GM21447 (cell line): Measurements from ENCODE around the gene RNF126.
"Not testable (repeated sequence)": the region's sequence is repeated elsewhere in the genome, so short reads cannot be mapped to it uniquely, and the experiment has no call there.

Experiments
- ATAC-seq: cut with Tn5 transposase; IDR thresholded peaks from one replicate; pipeline ENCODE4 v1.9.1; 2021; ENCODE audit not compliant: unreplicated experiment

RNF126 gene

DNA sequence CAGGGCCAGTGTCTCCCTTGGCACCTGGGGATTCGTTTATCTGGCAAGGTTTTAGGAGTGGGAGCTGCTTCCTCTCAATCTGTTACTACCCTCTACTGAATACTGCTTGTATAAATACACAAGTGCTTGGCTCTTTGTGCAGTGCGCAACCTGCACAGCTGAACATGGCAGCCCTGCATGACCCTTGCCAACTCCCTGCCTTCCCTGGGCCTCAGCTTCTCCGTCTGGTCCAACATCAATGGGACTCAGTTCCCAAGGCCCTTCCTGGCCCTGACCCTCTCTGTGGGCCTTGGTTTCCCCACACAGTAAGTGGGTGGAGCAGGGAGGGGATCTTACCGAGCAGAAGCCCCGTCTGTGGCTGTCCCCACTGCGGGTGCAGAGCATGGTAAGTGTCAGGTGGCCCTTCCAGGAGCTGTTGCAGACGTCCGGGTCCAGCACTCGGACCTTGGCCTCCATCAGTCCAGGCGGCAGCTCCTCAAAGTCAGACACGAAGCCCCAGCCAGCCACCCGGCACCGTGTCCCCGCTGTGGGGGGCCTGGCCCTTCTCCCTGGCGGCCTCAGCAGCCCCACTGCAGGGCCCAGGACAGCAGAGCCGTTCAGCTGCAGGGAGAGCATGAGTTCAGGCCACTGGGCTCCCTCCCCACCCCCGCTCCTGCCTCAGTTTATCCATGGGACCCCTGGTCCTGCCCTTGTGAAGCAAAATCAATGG is 23.7 kb upstream of the RNF126 start:
- ATAC-seq, result no peak

DNA sequence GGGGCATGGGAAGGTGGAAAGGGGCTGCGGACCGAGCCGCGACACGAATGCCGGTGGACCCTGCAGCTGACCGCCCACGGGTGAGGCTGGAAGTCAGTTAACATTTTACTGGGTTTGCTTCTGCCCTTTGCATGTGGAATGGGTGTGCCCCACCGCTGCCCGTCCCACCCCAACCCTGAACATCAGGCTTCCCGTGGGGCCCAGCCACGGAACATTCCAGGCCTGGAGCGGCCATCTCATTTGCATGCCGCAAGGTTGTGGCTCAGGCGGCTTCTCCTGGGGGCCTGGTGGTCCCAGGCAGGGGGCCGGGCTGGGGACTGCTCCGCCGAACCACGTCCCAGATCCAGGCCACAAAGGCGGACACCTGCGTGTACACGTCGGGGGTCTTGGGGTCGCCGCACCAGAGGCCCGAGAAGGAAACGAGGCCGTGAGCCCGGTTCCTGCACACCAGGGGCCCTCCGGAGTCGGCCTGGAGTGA is 22.5 kb upstream of the RNF126 start:
- ATAC-seq, result no peak

DNA sequence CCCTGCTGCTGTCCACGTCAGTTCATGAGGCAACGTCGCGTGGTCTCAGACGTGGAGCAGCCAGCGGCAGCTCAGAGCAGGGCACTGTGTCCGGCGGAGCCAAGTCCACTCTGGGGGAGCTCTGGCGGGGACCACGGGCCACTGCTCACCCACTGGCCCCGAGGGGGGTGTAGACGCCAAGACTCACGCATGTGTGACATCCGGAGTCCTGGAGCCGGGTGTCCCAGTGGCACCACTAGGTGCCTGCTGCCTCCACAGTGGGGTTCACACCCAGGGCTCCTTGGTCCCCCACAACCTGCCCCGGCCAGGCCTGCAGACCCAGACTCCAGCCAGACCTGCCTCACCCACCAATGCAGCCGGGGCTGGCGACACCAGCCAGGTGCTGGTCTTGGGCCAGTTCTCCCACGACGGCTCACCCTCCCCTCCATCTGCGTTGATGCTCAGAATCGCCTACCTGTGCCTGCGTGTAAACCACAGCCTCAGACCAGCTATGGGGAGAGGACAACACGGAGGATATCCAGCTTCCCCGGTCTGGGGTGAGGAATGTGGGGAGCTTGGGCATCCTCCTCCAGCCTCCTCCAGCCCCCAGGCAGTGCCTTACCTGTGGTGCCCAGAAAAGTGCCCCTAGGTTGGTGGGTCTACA is 19.8 kb upstream of the RNF126 start:
- ATAC-seq, result no peak

DNA sequence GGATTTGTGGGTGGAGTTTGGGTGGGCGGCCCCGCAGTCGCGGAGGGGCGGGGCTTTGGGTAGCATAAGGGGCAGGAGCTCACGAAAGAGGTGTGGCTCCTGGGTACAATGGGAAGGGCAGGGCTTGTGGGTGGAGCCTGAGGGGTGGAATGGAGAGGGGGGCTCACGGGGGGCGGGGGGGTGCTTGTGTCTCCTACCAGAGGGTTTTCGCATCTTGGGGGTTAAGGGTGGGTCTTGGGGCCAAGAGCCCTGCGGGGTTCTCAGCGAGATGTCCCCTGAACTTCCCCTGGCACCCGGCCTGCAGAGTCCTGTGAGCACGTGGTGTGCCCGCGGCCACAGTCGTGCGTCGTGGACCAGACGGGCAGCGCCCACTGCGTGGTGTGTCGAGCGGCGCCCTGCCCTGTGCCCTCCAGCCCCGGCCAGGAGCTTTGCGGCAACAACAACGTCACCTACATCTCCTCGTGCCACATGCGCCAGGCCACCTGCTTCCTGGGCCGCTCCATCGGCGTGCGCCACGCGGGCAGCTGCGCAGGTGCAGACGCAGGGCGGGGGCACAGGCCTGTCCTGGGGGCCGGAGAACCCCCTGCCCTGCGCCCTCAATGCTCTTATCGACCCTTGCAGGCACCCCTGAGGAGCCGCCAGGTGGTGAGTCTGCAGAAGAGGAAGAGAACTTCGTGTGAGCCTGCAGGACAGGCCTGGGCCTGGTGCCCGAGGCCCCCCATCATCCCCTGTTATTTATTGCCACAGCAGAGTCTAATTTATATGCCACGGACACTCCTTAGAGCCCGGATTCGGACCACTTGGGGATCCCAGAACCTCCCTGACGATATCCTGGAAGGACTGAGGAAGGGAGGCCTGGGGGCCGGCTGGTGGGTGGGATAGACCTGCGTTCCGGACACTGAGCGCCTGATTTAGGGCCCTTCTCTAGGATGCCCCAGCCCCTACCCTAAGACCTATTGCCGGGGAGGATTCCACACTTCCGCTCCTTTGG is 18.3 kb upstream of the RNF126 start:
- ATAC-seq, result no peak

DNA sequence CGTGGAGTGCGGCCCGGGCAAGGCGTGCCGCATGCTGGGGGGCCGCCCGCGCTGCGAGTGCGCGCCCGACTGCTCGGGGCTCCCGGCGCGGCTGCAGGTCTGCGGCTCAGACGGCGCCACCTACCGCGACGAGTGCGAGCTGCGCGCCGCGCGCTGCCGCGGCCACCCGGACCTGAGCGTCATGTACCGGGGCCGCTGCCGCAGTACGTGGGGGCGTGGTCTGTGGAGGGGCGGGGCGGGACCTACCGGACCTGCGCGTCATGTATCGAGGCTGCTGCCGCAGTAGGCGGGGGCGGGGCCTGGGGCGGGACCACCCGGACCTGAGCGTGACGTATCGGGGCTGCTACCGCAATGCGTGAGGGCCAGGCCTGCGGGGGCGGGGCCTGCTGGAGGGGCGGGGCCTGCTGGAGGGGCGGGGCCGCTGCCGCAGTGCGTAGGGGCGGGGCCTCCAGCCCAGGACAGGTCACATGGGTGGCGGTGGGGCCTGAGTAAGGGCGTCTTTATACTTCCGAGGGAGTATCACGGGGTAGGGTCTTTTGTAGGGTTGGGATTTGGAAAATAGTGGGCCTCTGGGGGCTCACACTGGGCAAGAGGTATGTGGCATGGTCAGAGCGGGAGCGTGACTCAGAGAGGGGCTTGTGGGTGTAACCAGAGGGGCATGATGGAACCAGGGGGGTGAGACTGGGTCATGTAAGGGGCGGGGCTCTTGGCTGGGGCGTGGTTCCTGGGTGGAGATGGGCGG is 17.4 kb upstream of the RNF126 start:
- peak; percentile 56 for ATAC-seq

DNA sequence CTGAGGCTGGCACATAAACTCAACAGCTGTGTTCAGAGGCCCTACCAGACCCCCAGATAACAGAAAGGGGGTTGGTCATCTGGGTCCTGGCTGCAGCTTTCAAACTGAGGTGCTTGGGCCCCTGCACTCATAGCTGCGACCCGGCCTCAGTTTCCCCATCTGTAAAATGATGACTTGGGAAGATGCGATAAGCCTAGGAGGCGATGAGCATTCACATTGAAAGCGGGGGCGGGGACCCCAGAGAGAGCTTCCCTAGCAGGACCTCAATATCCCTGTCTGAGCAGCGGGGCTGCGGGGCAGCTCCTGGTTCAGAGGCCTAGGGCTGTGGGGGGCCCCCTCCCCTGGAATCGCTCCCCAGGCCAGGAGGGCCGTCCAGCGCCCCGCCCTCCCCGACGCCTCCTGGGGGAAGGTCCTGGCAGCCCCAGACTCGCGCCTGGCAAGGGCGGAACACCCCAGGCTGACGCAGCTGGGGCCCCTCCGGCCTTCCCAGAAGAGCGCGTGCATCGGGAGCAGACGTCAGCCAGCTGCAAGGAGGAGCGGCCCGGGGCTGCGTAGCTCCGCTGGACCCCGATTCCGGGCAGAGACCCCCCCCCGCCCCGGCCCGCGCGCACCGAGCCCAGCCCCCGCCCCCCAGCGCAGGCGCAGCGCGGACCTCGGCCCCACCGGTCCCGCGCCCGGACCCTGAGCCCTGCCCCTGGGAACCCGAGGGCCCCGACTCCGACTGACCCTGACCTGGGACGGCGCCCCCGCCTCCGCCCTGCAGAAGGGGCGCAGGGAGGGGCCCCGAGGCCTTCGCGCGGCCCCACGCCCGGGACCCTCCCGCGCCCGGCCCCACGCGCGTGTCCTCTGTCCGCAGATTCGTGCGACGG is 16.6 kb upstream of the RNF126 start:
- no peak for ATAC-seq

DNA sequence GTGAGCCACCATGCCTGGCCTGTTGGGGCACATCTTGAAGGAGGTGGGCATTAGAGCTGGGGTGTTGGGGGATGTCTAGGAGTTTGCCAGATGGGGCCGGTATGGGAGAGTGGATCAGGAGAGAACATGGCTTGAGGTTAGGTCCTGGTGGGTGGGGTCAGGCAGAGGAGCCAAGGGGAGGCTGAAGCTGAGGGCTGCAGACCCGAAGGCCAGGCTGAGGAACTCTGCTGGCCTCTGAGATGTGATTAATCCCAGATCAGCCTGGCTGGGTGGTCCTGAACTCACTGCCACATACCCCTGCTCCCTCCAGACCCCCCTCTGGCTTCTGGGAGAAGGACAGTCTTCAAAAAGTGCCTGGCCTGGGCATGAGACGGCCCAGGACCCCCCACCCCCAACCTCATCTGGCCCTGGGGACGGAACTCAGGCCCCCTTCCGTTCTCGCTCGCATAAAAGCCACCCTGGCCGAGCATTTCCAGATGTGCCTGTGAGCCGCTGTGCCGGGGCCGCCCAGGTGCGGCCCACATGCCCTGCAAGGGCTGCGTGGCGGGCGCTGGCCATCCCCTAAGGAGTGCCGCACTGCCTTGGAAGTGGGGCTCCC is 15.9 kb upstream of the RNF126 start:
- ATAC-seq, result no peak

DNA sequence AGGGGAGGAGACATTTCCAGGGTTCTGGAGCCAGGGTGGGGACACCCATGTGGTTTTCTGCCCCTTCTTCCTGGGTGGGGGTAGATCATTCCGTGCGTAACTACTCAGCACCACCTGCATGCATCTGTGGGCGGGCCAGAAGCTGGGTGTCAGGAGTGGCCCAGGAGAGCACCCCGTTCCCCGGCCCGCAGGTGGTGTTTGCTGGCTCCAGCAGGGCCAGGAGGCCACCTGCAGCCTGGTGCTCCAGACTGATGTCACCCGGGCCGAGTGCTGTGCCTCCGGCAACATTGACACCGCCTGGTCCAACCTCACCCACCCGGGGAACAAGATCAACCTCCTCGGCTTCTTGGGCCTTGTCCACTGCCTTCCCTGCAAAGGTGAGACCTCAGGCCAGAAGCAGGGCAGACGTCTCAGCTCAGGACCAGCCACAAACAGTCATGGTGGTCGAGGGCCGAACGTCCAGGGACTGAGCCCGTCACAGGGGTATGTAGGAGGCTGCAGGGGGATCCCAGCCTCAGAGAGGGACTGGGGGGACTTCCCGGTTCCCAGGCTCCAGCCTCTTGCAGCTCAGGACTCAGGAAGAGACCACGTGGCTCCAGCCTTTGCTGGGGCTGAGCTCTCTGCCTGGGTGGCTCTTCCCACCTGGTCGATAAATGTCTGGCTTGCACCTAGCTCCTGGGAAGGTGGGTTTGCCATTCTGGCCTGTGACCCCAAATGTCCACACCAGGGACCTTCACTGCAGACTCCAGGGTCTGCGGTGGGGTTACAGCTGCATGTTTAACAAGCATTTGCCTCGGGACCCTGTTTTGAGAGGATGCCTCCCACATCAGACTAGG is 14.8 kb upstream of the RNF126 start:
- no peak for ATAC-seq

DNA sequence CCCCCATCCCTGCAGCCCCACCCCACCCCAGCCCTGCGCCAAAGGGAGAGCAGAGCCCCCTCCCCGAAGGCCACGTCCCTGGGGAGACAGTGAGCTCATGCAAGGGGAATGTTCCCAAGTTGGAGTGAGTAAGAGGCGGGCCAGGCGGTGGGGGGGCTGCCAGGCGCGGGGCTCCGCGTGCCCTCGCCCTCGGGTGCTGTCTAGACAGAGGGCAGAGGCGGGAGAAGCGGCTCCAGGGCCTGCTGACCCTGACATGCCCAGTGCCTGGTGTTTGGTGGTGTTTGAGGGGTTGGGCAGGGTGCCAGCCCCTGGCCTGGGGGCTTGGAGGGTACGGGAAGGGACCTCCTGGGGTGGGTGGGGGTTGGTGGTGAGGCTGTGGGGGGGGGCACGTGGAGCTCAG is 14.2 kb upstream of the RNF126 start:
- ATAC-seq, result no peak

DNA sequence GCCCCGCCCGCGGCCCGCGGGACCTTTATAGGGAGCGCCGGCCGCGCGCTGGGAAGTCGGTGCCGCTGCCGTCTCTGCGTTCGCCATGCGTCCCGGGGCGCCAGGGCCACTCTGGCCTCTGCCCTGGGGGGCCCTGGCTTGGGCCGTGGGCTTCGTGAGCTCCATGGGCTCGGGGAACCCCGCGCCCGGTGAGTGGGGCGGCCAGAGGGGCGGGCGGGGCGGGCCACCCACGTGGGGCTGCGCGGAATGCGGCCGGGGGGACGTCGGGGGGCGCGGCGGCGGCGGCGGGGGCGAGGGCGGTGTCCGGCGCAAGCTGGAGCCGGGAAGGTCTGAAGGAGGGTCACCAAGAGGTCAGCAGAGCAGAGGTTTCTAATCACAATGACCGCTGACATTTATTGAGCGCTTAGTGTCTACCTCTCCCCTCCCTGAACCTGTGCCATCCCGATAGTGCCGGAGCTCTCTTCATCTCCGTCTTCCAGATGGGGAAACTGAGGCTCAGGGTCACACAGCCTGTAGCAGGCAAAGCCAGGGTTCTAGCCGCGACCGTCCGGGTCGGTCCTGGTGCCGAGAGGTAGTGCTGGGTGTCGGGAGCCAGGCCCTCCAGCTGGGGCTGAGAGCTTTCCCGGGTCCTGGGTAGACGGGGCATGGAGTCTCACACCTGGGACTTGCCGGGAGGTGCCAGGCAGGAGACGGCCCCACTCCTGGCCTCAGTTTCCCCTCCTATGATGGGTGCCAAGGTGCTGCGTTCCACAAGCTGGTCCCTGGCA is 13.5 kb upstream of the RNF126 start, which contains the start of gene FSTL3:
Gene FSTL3 (plus strand): TSS at position 54 of the 767 bp plus-strand sequence. CDS start 32 bp downstream, at position 86.
- ATAC-seq, result no peak

DNA sequence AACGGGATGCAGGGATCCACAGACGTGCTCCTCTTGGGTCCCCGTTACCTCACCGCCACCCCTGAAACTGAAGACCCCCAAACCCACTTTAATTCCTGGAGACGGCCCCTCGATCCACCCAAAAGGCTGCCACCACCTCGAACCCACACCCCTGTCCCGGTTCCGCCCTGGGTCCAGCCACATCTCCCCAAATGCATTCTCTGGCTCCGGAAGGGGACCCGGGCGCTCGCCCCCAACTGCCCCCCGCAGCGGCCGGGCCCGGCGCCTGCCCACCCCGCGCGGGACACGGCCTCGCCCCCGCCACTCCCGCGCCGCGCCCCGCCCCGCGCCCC is 13.0 kb upstream of the RNF126 start:
- ATAC-seq, result no peak

DNA sequence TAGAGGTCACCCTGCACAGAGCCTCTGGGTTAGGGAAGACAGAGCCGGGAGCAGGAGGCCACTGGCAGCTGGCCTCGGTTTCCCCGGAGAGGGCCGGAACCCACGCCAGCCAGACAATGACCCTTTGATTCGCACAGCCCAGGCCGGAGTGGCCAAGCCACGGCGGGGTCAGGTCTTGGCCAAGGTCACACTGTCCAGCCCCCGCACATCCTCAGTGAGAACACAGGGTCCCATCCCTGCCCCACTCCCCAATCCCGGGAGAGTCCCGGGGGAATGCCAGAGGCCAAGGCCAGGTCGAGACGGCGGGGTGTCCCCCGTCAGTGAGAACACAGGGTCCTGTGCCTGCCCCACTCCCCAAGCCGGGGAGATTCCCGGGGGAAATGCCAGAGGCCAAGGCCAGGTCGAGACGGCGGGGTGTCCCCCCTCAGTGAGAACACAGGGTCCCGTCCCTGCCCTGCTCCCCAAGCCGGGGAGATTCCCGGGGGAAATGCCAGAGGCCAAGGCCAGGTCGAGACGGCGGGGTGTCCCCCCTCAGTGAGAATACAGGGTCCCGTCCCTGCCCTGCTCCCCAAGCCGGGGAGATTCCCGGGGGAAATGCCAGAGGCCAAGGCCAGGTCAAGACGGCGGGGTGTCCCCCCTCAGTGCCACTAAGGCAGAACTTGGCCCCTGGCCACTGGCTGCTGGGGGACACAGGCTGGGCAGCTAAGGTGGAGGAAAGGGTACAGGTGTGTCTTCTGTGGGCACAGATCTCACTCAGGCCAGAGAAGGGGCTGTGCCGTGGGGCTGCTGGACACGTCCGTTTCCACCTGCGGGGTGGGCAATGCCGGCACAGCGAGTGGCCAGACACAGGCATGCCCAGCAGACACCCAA is 11.5 kb upstream of the RNF126 start:
- ATAC-seq, result no peak

DNA sequence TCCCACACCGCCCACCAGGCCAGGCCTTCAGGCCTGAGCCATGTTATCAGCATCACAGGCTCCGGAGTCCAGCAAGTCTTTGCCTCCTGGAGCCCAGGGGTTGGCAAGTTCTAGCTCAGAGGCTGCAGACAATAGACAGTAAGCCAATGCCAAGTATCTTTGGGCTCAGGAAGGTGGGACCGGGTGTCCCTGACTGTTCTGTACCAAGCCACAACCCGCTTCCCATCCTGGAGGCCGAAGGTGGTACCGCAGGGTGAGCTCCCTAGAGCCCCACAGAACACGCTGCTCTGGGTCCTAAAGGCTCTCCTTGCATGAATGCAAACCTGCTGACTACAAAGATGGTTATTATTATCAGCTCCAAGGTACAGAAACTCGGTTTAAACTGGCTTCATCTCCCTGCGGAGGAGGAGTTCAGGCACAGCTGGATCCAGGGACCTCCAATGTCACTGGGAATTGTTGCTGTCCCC is 7.6 kb upstream of the RNF126 start:
- ATAC-seq, result no peak

DNA sequence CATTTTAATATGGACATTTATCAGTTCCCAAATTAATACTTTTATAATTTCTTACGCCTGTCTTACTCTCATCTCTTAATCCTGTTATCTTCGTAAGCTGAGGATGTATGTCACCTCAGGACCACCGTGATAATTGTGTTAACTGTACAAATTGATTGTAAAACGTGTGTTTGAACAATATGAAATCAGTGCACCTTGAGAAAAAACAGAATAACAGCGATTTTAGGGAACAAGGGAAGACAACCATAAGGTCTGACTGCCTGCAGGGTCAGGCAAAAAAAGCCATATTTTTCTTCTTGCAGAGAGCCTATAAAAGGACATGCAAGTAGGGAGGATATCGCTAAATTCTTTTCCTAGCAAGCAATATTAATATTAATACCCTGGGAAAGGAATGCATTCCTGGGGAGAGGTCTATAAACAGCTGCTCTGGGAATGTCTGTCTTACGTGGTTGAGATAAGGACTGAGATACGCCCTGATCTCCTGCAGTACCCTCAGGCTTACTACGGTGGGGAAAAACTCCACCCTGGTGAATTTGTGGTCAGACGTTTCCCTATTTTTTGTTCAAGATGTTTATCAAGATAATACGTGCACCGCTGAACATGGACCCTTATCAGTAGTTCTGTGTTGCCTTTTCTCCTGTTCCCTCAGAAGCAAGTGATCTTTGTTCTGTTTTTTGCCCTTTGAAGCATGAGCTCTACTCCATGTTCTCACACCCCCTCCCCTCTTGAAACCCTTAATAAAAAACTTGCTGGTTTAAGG is 5.8 kb upstream of the RNF126 start:
- not testable (repeated sequence) for ATAC-seq

DNA sequence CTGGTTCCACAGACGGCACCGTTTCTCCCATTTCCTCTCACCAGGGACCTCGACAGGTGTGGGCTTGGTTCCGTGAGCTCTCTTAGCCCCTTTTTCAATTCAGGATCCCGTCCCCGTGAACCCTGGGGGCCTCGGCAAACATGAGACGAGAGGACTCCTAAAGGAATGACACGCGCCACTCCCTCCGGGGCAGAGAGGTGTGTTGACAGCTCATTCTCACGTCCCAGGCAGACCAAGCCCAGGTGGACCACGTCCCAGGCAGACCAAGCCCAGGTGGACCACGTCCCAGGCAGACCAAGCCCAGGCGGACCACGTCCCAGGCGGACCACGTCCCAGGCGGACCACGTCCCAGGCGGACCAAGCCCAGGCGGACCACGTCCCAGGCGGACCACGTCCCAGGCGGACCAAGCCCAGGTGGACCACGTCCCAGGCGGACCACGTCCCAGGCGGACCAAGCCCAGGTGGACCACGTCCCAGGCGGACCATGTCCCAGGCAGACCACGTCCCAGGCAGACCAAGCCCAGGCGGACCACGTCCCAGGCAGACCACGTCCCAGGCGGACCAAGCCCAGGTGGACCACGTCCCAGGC is 4.1 kb upstream of the RNF126 start:
- ATAC-seq, result not testable (repeated sequence)
